ENCODE results near the gene DAPK2. TPM values are rescaled to one million over a fixed set of nuclear protein-coding genes. Genes with fewer than 3 reads are reported as not detected.

DAPK2 gene
- total RNA-seq, 1 donor from 2014 or later: 0.52 TPM

DNA sequence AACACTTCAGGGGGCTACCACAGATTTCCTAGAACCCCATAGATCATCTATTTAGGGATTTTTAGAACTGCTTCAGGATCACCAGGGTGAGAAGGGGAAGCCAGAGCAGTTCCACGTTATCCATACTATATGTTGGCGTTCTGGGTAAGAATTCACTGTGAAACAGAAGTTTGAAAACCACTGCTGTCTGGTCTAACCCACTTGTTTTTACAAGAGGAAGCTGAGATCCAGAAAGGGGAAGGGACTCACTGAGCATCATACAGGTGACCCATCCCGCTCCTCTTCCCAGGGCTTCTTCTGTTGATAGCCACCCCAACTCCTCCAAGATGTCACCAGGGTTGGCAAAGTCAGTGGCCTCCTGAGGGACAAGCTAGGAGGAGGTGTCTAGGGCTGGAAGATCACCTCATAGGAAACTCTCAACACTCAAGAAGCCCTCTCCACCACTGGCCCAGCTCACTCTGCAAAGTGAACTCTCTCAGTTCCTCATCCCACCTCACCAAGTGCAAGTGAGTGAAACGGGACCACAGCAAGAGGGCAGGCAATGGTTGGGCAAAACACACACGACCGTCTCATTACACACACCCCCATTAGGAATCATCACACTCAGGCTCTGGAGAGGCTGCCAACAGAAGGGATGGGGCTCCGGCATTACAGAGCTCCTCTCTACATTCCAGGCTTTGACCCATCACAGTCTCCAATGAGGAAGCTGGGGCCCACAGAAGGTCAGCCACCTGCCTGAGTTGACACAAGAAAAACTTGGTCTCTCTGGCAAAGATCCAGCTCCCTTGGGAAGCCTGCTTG lies 1.8 kb downstream of the DAPK2 start:
- Histone ChIP-seq H3K4me3 (ENCODE audit: insufficient read depth, low read depth, low read length) (no peak overlapping the region), H3K4me2 (ENCODE audit: low read length) (no peak overlapping the region), H3K27ac (ENCODE audit: low read depth, low read length) (no peak overlapping the region), H3K9ac (ENCODE audit: low read length) (no peak overlapping the region), H2AFZ (ENCODE audit: low read depth, low read length) (no peak overlapping the region), H4K20me1 (ENCODE audit: insufficient read depth, low read length) (no peaks in the 10 kb centered on the region), H3K36me3 (ENCODE audit: insufficient read depth, low read length) (no peaks in the 10 kb centered on the region), H3K9me3 (ENCODE audit: insufficient read depth, low read depth, low read length) (no peaks in the 10 kb centered on the region), H3K79me2 (ENCODE audit: insufficient read depth, low read length) (no peaks in the 10 kb centered on the region), H3K4me1 (ENCODE audit: insufficient read depth, low read length) (peaks cover 6% of the 10 kb centered on the region), H3K27me3 (ENCODE audit: insufficient read depth, low read length) (peaks cover 10% of the 10 kb centered on the region)
- FAIRE-seq: no peak
- Mint-ChIP-seq H3K27ac (ENCODE audit: unreplicated experiment) (no peak overlapping the region), H3K4me1 (ENCODE audit: low read depth, unreplicated experiment) (peaks cover 9% of the 10 kb centered on the region), H3K9me3 (ENCODE audit: unreplicated experiment) (peaks cover 4% of the 10 kb centered on the region), H3K27me3 (ENCODE audit: low read depth, unreplicated experiment) (peaks cover 79% of the 10 kb centered on the region), H3K4me3 (ENCODE audit: unreplicated experiment) (no peak overlapping the region), H3K36me3 (ENCODE audit: low read depth, unreplicated experiment) (peaks cover 2% of the 10 kb centered on the region)
- DNase-seq (ENCODE audit: low read depth): no peak
- no peak for TF ChIP-seq CTCF (IDR thresholded peaks at IDR 0.05; ENCODE audit: insufficient read depth, low read depth, low read length)
- no peak for TF ChIP-seq EZH2 (IDR thresholded peaks at IDR 0.05; ENCODE audit: insufficient read depth, low read length)

DNA sequence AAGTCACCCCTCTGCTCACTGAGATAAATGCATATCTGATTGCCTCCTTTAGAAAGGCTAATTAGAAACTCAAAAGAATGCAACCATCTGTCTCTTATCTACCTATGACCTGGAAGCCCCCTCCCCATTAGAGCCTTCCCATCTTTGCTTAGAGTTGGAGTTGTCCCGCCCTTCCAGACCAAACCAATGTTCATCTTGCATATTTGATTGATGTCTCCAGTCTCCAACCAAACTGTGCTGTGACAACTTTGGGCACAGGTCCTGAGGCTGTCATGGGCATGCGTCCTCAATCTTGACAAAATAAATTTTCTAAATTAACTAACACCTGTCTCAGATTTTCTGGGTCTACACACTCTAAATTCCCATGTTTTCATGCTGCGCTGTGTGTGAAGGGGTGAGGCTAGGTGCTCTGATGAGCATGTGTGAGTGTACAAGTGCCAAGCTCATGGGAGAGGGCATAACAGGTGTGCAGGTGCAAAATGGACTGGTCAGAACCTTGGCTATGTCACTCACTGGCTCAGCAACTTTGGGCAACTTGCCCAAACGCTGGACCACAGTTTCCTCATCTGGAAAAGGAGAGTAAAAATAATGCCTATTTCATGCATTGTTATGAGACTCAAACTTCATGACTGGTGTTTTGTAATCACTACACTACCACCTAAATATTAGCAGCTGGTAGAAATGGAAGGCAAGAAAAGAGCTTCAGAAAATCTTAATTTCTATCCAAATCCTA lies 7.2 kb downstream of the DAPK2 start:
- peaks cover 63% of the 10 kb centered on the region for H3K27me3 Mint-ChIP-seq (ENCODE audit: low read depth, unreplicated experiment)
- H3K9me3 ChIP-seq (ENCODE audit: insufficient read depth, low read depth, low read length): no peaks in the 10 kb centered on the region
- TF ChIP-seq EZH2 (IDR thresholded peaks at IDR 0.05; ENCODE audit: insufficient read depth, low read length) (no peak), CTCF (IDR thresholded peaks at IDR 0.05; ENCODE audit: insufficient read depth, low read depth, low read length) (no peak)
- no peak overlapping the region for H3K4me3 Mint-ChIP-seq (ENCODE audit: unreplicated experiment)
- H3K4me1 Mint-ChIP-seq (ENCODE audit: low read depth, unreplicated experiment): no peaks in the 10 kb centered on the region
- H3K4me3 ChIP-seq (ENCODE audit: insufficient read depth, low read depth, low read length): no peak overlapping the region
- no peak overlapping the region for H3K9ac ChIP-seq (ENCODE audit: low read length)
- FAIRE-seq (no peak), DNase-seq (ENCODE audit: low read depth) (no peak)
- no peak overlapping the region for H3K4me2 ChIP-seq (ENCODE audit: low read length)
- no peaks in the 10 kb centered on the region for H3K79me2 ChIP-seq (ENCODE audit: insufficient read depth, low read length)
- peaks cover 2% of the 10 kb centered on the region for H3K36me3 Mint-ChIP-seq (ENCODE audit: low read depth, unreplicated experiment)
- no peaks in the 10 kb centered on the region for H3K4me1 ChIP-seq (ENCODE audit: insufficient read depth, low read length)
- no peaks in the 10 kb centered on the region for H3K36me3 ChIP-seq (ENCODE audit: insufficient read depth, low read length)
- H4K20me1 ChIP-seq (ENCODE audit: insufficient read depth, low read length): no peaks in the 10 kb centered on the region
- no peak overlapping the region for H2AFZ ChIP-seq (ENCODE audit: low read depth, low read length)
- H3K27me3 ChIP-seq (ENCODE audit: insufficient read depth, low read length): peaks cover 5% of the 10 kb centered on the region
- H3K9me3 Mint-ChIP-seq (ENCODE audit: unreplicated experiment): peaks cover 4% of the 10 kb centered on the region
- H3K27ac ChIP-seq (ENCODE audit: low read depth, low read length): no peak overlapping the region
- no peak overlapping the region for H3K27ac Mint-ChIP-seq (ENCODE audit: unreplicated experiment)
